ENCODE results near the gene SPRED1. TPM values are rescaled to one million over a fixed set of nuclear protein-coding genes. Genes with fewer than 3 reads are reported as not detected.

SPRED1 gene
- 33.7 and 40.9 TPM in 2 replicates for total RNA-seq
- long read RNA-seq, partial matches to known transcripts = 1 of 11 reads
- long read RNA-seq, other reads (novel, unspliced or antisense) = 10 of 11 reads

- Mint-ChIP-seq H3K9me3 (ENCODE audit: unreplicated experiment) (no peaks in the 10 kb centered on the region), H3K36me3 (ENCODE audit: unreplicated experiment) (no peaks in the 10 kb centered on the region), H3K27me3 (ENCODE audit: unreplicated experiment) (no peaks in the 10 kb centered on the region), H3K4me3 (ENCODE audit: unreplicated experiment) (peak within 1 kb of the TSS; percentile 93), H3K4me1 (ENCODE audit: unreplicated experiment) (peaks cover 42% of the 10 kb centered on the region), H3K27ac (ENCODE audit: unreplicated experiment) (peak within 1 kb of the TSS; percentile 96)
- peak; percentile 91 for DNase-seq (ENCODE audit: extremely low spot score, unreplicated experiment)
- TF ChIP-seq CTCF (IDR thresholded peaks at IDR 0.05) = no peak
Measured at GRCh38 chr15:38252481-38253350, at the start of gene SPRED1. Gene SPRED1, plus strand, starts transcription at chr15:38252836. Its CDS starts 350 bp downstream, at chr15:38253186.

GRCh38 chr15:38205526-38206272 lies 46.9 kb upstream of the SPRED1 start:
- Mint-ChIP-seq H3K4me3 (ENCODE audit: unreplicated experiment) (no peak overlapping the region), H3K27me3 (ENCODE audit: unreplicated experiment) (no peaks in the 10 kb centered on the region), H3K4me1 (ENCODE audit: unreplicated experiment) (peaks cover 12% of the 10 kb centered on the region), H3K36me3 (ENCODE audit: unreplicated experiment) (no peaks in the 10 kb centered on the region), H3K27ac (ENCODE audit: unreplicated experiment) (no peak overlapping the region), H3K9me3 (ENCODE audit: unreplicated experiment) (no peaks in the 10 kb centered on the region)
- no peak for DNase-seq (ENCODE audit: extremely low spot score, unreplicated experiment)
- no peak for TF ChIP-seq CTCF (IDR thresholded peaks at IDR 0.05)

GRCh38 chr15:38207621-38208020 lies 45.0 kb upstream of the SPRED1 start:
- H3K36me3 Mint-ChIP-seq (ENCODE audit: unreplicated experiment) = no peaks in the 10 kb centered on the region
- H3K4me3 Mint-ChIP-seq (ENCODE audit: unreplicated experiment) = no peak overlapping the region
- no peak for TF ChIP-seq CTCF (IDR thresholded peaks at IDR 0.05)
- no peaks in the 10 kb centered on the region for H3K27me3 Mint-ChIP-seq (ENCODE audit: unreplicated experiment)
- no peak overlapping the region for H3K27ac Mint-ChIP-seq (ENCODE audit: unreplicated experiment)
- peaks cover 12% of the 10 kb centered on the region for H3K4me1 Mint-ChIP-seq (ENCODE audit: unreplicated experiment)
- DNase-seq (ENCODE audit: extremely low spot score, unreplicated experiment) = no peak
- H3K9me3 Mint-ChIP-seq (ENCODE audit: unreplicated experiment) = no peaks in the 10 kb centered on the region

- peaks cover 12% of the 10 kb centered on the region for H3K4me1 Mint-ChIP-seq (ENCODE audit: unreplicated experiment)
- DNase-seq (ENCODE audit: extremely low spot score, unreplicated experiment) = no peak
- TF ChIP-seq CTCF (IDR thresholded peaks at IDR 0.05) = no peak
- H3K4me3 Mint-ChIP-seq (ENCODE audit: unreplicated experiment) = no peak overlapping the region
- H3K36me3 Mint-ChIP-seq (ENCODE audit: unreplicated experiment) = no peaks in the 10 kb centered on the region
- no peak overlapping the region for H3K27ac Mint-ChIP-seq (ENCODE audit: unreplicated experiment)
- no peaks in the 10 kb centered on the region for H3K9me3 Mint-ChIP-seq (ENCODE audit: unreplicated experiment)
- no peaks in the 10 kb centered on the region for H3K27me3 Mint-ChIP-seq (ENCODE audit: unreplicated experiment)
Measured at GRCh38 chr15:38208206-38208605, 44.4 kb upstream of the SPRED1 start.

- no peak overlapping the region for H3K27ac Mint-ChIP-seq (ENCODE audit: unreplicated experiment)
- no peak for TF ChIP-seq CTCF (IDR thresholded peaks at IDR 0.05)
- H3K9me3 Mint-ChIP-seq (ENCODE audit: unreplicated experiment) = no peaks in the 10 kb centered on the region
Measured at GRCh38 chr15:38208779-38209178, 43.9 kb upstream of the SPRED1 start.

More at GRCh38 chr15:38208779-38209178, 43.9 kb upstream of the SPRED1 start:
- DNase-seq (ENCODE audit: extremely low spot score, unreplicated experiment) = no peak
- Mint-ChIP-seq H3K36me3 (ENCODE audit: unreplicated experiment) (no peaks in the 10 kb centered on the region), H3K27me3 (ENCODE audit: unreplicated experiment) (no peaks in the 10 kb centered on the region), H3K4me3 (ENCODE audit: unreplicated experiment) (no peak overlapping the region), H3K4me1 (ENCODE audit: unreplicated experiment) (peaks cover 12% of the 10 kb centered on the region)

Measured in osteocyte (in vitro differentiated cells).